GM19452 (cell line): Measurements from ENCODE around the gene OGDH.
"Not testable (repeated sequence)": the region's sequence is repeated elsewhere in the genome, so short reads cannot be mapped to it uniquely, and the experiment has no call there.

Source experiments
- ATAC-seq: cut with Tn5 transposase; IDR thresholded peaks from one replicate; pipeline ENCODE4 v1.9.1; 2021; ENCODE audit not compliant: unreplicated experiment

The OGDH gene

GRCh38 chr7:44665531-44666213 is 59.2 kb downstream of the OGDH start:
- no peak for ATAC-seq

GRCh38 chr7:44666566-44666965 is 60.1 kb downstream of the OGDH start:
- ATAC-seq = no peak

- ATAC-seq = no peak
Observed at GRCh38 chr7:44667190-44667589, 60.8 kb downstream of the OGDH start.

- ATAC-seq = no peak
Observed at GRCh38 chr7:44671069-44671468, 64.6 kb downstream of the OGDH start.

- ATAC-seq = no peak
Observed at GRCh38 chr7:44673324-44673723, 66.9 kb downstream of the OGDH start.

- no peak for ATAC-seq
Observed at GRCh38 chr7:44673771-44674170, 67.3 kb downstream of the OGDH start.

- no peak for ATAC-seq
Observed at GRCh38 chr7:44674381-44674780, 68.0 kb downstream of the OGDH start.

GRCh38 chr7:44676776-44677175 is 70.3 kb downstream of the OGDH start:
- ATAC-seq = no peak

GRCh38 chr7:44678101-44678470 is 71.7 kb downstream of the OGDH start:
- no peak for ATAC-seq

- no peak for ATAC-seq
Observed at GRCh38 chr7:44678471-44679179, 72.2 kb downstream of the OGDH start.

- ATAC-seq = no peak
Observed at GRCh38 chr7:44681645-44682044, 75.2 kb downstream of the OGDH start.

GRCh38 chr7:44685723-44686122 is 79.3 kb downstream of the OGDH start:
- ATAC-seq = no peak

GRCh38 chr7:44689427-44689826 is 83.0 kb downstream of the OGDH start:
- ATAC-seq = no peak

GRCh38 chr7:44693641-44694313 is 87.3 kb downstream of the OGDH start:
- ATAC-seq = no peak

GRCh38 chr7:44694326-44694725 is 87.9 kb downstream of the OGDH start:
- no peak for ATAC-seq

GRCh38 chr7:44694766-44695165 is 88.3 kb downstream of the OGDH start:
- ATAC-seq = no peak

- ATAC-seq = no peak
Observed at GRCh38 chr7:44695756-44696155, 89.3 kb downstream of the OGDH start.

- no peak for ATAC-seq
Observed at GRCh38 chr7:44696728-44697127, 90.3 kb downstream of the OGDH start.

GRCh38 chr7:44697136-44698045 is 91.0 kb downstream of the OGDH start:
- no peak for ATAC-seq

- ATAC-seq = no peak
Observed at GRCh38 chr7:44698046-44698580, 91.7 kb downstream of the OGDH start.

- not testable (repeated sequence) for ATAC-seq
Observed at GRCh38 chr7:44699598-44699997, 93.2 kb downstream of the OGDH start.
